LNCaP clone FGC (cell line): ENCODE results near the gene SVIL.

ENCODE experiments used
- DNase-seq: peaks from one replicate; pipeline ENCODE4 v3.0.0-alpha.2; 2011; ENCODE audit warnings: low read depth
- H3K4me3 ChIP-seq: 2 replicates; pipeline ENCODE4 v1.5.1; 2011; ENCODE audit warnings: mild to moderate bottlenecking, low read depth, low read length, control low read depth
- TF ChIP-seq, protein P1 (sequence below): IDR thresholded peaks from 2 replicates; pipeline ENCODE4 v1.5.1; 2012; ENCODE audit warnings: mild to moderate bottlenecking; ENCODE audit not compliant: control insufficient read depth, insufficient read depth; ENCODE audit errors: extremely low read depth

SVIL gene

DNA sequence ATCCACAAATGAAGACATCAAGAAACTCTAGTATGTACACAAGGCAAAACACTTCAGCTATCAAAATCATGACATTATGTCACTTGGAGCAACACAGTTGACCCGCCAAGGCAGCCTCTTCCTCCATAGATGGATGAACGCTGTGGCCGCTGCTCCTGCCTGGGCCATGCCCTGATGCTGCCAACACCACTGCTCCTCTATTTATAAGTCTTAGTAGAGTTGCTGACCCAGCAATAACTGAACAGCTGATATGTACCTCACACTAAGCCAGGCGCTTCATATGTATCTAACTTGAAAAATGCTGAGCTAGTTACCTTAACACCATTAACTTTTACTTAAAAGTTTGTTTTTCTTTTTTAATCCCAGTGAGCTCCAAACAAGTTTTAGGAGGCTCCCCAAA, 214.0 kb downstream of the SVIL start:
- no peak for DNase-seq
- TF ChIP-seq, protein P1, sequence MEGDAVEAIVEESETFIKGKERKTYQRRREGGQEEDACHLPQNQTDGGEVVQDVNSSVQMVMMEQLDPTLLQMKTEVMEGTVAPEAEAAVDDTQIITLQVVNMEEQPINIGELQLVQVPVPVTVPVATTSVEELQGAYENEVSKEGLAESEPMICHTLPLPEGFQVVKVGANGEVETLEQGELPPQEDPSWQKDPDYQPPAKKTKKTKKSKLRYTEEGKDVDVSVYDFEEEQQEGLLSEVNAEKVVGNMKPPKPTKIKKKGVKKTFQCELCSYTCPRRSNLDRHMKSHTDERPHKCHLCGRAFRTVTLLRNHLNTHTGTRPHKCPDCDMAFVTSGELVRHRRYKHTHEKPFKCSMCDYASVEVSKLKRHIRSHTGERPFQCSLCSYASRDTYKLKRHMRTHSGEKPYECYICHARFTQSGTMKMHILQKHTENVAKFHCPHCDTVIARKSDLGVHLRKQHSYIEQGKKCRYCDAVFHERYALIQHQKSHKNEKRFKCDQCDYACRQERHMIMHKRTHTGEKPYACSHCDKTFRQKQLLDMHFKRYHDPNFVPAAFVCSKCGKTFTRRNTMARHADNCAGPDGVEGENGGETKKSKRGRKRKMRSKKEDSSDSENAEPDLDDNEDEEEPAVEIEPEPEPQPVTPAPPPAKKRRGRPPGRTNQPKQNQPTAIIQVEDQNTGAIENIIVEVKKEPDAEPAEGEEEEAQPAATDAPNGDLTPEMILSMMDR, result no peak
- H3K4me3 ChIP-seq, result no peak overlapping the region

DNA sequence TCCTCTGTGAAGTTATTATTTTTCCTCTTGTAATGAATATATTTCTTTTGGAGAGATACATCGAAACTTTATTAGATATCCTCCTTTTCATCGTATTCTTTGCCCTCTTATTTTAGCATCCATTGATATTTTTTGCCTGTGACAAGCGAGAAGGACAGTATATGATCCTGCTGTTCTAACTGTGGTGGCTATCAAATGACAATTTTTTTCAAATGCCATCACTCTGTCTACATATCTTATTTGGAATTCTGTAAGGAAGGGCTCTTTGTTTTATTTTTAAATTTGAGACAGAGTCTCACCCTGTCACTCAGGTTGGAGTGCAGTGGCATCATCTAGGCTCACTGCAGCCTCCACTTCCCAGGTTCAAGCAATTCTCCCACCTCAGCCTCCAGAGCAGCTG, 217.4 kb downstream of the SVIL start:
- no peak for DNase-seq
- H3K4me3 ChIP-seq, result no peak overlapping the region

DNA sequence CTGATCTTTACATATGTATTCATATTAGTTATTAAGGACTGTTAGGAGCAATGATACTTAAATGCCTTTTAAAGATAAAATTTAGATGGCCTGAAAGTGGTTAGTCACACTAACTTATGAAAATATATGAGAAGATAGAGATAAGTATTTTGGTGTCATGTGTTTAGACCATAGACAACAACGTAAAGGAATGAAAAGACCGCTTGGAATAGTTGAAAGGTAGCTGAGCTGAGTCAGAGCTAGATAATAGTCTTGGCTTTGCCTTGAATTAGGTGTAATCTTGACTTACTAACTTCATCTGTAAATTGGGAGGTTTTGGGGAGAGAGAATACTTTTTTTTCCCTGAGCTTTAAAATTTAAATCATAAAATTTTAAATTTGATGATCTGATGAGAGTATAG, 218.9 kb downstream of the SVIL start:
- H3K4me3 ChIP-seq, result no peak overlapping the region
- TF ChIP-seq, protein P1, result no peak
- DNase-seq, result no peak

More for the DNA sequence above, 217.4 kb downstream of the SVIL start:
- TF ChIP-seq, protein P1, result no peak

DNA sequence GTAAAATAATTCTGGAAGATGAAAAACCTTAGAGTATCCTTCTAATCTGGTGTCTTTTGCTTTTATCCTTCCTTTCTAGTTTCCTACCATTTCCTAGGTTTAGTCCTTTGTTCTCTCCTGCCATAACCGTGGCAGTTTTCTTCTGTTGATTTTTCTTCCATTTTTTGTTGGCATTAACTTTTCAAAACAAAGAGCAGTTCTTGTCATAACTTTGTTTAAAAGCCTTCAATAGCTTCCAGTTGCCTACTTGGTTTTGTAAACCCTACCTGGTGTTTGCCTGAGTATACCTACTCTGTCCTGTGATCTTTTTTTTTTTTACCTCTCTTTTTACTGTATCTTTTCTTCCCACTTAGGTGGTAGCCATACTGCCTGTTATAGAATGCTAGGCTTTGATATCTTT, 220.3 kb downstream of the SVIL start:
- TF ChIP-seq, protein P1, result no peak
- no peak overlapping the region for H3K4me3 ChIP-seq
- no peak for DNase-seq

DNA sequence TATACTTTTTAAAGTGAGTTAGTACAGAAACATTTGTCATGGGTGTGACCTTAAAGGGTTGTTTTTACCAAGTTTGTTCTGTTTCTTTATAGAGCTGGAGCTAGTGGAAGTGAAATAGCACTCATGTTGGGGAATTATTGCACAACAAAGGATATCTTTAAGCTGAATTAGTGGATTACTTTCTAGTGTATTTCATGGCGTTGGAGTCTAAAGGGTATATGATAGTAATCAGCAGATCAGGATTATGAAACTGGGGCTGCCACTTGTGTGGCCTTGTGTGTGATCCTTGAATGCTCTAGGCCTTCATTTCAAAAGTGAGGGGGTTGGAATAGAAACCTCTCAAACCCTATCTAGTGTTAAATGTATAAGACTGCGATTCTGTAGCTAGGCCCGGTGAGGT, 222.3 kb downstream of the SVIL start:
- TF ChIP-seq, protein P1, result no peak
- DNase-seq, result no peak
- no peak overlapping the region for H3K4me3 ChIP-seq

DNA sequence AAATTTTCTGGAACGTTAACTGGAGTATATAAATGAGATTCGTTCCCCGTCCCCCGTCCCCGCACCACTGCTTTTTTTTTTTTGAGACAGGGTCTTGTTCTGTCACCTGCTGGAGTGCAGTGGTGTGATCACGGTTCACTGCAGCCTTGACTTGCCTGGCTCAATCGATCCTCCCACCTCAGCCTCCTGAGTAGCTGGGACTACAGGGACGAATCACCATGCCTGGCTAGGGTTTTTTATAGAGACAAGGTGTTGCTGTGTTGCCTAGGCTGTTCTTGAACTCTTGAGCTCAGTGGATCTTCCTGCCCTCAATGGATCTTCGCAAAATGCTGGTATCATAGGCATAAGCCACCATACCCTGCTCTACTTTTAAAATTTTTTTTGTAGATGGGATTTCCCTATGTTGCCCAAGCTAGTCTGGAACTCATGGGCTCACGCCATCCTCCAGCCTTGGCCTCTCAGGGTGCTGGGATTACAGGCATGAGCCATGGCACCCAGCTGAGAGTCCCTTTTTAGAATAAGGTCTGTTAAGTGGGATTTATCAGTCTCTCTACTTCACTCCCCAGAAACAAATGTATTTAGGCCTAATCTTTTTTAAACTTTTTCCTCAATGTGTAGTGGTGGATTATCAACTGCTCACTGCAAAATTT, 223.0 kb downstream of the SVIL start:
- no peak for DNase-seq
- TF ChIP-seq, protein P1, result no peak
- H3K4me3 ChIP-seq, result no peak overlapping the region
